NCI-H146 treated with DMSO at 0.1 percent for 48 hours (cell line): ENCODE measurements around the gene EHD4.
A peak's percentile ranks its signal among the peaks of the same experiment; 100 is the strongest.

Experiments used
- DNase-seq: peaks from one replicate; lab custom pipeline; 2025; ENCODE audit not compliant: unreplicated experiment; lab: John Stamatoyannopoulos, UW

Gene EHD4

DNA sequence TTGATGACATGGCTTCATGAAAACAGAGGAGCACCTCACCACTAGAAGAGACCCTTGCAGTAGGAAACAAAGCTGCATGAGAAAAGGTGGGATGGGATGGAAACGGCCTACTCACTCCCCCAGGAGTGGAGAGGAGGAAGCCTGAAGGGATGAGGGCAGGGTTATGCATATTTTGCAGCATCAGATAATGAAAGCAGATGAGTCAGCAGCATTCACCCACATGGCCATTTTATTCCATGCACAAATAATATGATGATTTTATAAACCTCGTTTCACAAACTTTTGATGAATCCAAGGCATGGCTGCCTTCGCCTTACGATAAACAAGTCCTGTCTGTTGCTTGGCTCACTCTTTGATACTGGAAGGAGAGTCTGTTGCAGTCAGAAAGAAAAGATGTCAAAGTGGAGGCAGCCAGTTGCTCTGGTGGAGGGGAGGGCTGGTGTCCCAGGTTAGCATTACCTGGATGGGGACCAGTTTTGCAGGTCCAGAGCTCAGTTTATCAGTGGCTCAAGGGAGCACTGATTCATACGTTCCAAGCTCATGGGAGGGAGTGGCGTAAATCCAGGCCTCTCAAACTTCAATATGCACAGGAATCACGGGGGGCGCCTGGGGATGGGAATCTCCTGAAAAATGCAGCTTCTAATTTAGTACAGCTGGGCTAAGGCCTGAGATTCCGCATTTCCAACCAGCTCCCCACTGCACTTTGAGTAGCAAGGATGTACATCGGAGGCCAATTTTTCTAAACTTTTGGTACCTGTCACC is 9.2 kb upstream of the EHD4 start:
- no peak for DNase-seq

DNA sequence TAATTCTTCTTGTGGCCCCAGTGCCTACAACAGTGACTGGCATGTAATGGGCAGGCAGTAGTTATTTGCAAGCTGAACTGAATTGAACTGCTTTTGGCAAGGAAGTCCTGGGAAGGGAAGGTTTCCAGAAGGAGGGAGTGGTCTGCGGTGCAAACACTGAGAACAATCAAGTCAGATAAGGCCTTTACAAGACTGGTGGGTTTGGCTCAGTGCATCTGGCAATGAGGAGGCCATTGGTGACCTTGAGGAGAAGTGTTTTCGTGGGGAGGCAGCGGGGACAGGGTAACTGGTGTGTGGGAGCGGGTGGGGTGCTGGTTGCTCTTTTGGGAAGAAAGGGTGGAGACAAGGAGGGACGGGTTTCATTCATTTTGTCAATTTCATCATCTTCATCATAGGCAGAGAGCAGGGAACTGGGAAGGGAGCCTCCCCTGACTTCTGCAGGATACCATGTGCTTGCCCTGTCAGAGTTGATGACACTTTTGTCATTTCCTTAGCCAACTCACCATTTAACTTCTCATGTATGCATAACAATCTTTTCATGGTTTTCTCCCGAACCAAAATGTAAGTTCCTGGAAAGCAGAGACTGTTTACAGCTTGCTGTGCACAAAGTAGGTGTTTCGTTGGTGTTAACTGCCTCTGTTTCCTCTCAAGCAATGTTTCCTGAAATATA is 8.4 kb upstream of the EHD4 start:
- no peak for DNase-seq

DNA sequence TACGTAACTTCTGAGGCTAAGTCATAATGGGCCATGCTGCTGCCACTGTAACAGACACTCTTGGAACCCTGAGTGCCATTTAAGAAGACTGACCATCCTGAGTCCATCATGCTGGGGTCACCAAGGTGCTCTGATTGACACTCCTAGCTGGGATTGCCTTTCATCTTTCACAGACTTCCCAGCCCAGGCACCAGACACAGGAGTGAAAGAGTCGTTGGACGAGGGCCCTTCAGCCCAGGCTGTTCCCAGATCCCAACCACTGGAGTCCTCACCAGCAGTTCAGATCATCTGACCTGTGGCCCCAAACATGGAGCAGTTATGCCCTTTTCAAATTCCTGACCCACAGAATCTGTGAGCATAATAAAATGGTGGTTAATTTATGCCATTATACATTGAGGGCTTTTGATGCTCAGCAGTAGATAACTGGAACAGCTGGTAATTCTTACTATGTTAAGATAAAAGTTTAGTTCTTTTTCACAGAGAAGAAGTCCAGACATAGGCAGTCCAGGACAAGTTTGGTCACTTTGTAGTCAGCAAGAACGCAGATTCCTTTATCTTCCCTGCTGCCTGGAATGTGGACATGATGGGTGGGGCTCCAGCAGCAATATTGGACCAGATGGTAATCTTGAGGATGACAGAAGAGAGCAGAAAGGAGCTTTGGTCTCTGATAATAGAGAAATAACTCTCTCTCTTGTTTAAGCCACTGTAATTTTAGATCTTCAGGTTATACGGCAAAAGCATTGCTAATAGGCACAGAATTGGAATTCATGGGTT is 7.3 kb upstream of the EHD4 start:
- no peak for DNase-seq

DNA sequence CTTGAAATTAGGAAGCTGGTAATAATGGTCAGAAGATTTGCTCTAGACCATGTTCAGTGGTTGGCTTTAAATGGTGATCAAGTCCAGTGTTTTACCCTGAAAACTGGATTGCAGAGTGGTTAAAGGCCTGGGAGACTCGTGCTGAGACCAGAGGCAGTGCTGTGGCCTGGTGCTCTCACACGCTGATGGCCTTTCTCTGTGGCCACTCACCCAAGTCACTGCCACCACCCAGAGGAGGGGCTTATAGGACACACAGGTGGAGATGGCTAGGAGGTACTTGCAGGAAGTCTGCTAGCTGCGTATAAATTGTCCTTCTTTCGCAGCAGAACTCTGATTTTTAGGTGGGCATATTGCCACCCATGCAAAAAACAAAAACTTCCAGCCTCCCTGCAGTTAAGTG is 6.2 kb upstream of the EHD4 start:
- DNase-seq: no peak

DNA sequence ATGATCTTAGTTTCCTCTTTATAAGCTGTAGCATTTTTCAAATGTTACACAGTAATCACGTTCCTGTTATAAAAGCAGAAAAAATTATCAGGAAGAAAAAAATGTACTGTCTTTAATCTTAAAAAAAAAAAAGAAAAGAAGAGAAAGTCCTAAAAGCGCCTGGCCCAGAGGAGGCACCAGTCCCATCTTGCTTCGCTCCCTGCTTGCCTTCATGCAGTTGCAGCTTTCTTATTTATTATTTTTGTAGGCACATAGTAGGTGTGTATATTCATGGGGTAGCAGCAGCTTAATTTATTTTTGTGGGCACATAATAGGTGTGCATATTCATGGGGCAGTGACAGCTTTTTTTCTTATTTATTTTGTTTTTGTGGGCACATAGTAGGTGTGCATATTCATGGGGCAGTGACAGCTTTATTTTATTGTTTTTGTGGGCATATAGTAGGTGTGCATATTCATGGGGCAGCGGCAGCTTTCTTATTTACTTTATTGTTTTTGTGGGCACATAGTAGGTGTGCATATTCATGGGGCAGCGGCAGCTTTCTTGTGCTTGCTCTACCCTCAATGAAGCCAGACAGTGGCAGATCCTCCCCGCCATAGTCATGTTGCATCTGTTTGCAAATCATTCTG is 5.5 kb upstream of the EHD4 start:
- DNase-seq: no peak

DNA sequence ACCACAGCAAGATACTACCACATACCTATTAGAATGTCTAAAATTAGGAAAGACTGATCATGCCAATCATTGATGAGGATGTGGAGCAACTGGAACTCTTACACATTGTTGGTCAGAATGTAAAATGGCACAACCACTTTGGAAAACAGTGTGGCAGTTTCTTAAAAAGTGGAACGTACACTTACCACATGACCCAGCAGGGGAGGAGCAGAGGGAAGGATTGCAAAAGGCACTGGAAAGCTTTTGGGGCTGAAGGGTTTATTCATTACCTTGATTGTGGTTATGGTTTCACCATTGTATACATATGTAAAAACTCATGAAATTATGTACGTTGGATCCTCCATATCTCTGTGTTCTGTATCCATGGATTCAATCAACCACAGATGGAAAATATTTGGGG is 3.3 kb upstream of the EHD4 start:
- DNase-seq: no peak

DNA sequence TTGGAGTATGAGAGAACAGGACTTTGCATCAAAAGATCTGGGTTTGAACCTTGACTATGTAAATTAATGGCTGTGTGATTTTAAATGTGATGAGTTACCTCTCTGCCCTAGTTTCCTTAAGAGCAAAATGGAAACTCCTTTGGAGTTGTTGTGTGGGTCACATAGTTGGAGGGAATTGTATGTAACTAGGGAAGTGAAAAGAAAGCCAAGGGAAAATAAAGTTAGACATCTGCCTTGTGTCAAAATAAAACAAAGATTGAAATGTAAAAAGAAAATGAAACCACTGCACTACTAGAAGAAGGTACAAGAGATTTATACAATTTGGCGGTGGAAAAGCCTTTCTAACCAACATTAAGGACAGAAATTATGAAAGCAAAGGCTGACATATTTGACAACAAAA is 1.7 kb upstream of the EHD4 start:
- no peak for DNase-seq

DNA sequence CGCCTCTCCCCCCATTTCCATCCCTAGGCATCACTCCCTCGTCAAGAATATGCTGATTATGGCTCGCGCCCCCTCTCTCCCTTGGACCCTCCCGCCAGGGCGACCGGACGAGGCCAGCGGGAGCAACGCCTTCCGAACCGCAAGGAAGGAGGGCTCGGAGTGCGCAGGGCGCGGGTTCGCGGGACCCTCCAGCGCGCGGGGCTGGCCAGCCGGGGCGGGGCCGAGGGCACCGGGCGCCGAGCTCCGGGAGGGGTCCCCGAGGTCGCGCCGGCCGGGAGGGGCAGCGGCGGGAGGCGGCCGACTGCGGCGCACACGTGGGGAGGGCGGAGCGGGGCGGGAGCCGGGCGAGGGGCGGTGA is 483 bp downstream of the EHD4 start:
- DNase-seq: no peak

DNA sequence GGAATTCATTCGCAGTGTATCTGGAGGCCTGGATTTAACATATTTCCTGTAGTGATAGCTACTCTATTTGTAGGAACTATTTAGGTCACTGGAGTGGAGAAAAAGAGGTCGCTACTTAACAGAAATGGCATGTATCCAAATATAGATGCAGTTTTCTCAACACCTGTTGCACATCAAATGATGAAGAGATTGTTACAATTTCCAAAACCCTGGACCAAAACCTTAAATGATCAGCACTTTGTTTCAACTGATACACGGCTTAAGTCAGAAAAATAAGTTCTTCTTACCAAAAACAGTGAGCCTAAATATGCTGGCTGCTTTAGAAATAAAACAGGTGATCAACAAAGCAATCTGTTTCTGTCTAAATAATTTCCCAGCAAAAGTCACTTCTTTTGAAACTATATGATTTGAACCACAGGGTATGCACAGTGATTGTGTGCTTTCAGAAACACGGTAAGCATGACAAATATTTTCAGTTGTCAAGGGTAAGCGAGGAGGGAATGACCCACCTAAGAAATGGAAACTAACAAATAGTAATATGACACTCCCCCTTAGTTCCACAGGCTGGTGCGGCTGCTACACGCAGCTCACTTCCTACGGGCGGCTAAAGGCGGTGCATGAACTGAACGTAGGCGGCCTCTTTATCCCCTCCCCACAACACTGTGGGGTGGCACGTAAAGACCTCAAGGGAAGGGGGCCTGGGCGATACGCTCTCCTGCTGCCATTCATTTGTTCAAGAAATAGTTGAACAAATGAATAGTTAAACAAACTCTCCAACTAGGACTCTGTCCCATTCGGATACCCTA is 1.1 kb downstream of the EHD4 start:
- peak; percentile 16 for DNase-seq

DNA sequence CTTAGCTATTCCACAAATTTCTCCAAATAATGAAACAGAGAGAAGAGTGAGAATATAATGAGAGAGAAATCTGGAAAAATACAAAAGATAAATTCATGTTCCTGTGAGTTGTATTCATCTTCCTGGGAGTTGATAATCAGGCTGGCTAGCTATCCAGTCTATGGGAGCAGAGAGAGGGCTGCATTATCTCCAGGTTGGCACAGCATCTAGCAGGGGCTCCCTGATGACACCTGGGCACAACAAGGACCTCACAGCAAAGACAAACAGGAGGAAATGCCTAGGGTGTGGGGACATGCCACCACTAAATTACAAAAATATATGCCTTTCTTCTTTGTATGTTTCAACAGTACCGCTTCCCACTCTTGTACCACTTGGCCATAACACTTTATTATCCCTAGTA is 1.9 kb downstream of the EHD4 start:
- no peak for DNase-seq

DNA sequence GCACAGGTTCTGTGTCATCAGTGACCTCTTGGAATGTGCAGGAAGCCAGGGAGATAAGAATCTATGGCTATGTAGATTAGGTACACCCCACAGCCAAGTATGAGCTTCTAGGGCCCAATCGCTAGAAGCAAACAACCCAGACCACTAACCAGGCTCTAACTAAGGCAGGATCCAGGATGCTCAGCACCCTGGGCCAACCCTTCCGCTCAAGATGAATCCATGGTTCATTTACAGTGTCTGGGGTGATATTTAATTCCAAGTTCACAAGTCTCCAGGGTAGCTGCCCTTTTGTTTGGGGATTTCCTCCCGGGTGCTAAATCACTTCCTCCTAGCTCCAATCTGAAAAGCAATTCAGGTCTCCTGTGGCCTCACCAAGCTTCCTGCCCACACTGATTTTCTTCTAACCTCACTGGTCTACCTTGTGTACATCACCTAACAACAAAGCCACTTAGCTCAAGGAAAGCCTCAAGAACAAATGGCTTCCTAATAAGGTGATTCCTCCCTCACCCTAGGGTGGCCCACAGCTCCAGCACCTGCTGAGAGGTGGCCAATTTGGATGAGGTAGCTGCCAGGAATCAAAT is 2.4 kb downstream of the EHD4 start:
- DNase-seq: no peak

DNA sequence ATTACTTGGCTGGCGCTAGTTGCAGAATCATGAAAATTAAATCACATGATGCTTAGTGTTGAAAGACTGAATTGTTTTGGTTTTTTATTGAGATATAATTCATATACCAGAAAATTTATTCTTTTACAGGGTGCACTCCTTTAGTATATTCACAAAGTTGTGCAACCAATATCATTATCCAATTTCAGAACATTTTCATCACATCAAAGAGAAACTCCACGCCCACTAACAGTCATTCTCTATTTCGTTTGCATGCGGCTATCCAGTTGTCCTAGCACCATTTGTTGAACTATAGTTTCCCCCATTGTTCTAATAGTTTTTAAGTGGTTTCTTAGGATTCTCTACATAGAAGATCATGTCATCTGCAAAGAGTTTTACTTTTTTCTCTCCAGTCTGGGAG is 3.7 kb downstream of the EHD4 start:
- no peak for DNase-seq

DNA sequence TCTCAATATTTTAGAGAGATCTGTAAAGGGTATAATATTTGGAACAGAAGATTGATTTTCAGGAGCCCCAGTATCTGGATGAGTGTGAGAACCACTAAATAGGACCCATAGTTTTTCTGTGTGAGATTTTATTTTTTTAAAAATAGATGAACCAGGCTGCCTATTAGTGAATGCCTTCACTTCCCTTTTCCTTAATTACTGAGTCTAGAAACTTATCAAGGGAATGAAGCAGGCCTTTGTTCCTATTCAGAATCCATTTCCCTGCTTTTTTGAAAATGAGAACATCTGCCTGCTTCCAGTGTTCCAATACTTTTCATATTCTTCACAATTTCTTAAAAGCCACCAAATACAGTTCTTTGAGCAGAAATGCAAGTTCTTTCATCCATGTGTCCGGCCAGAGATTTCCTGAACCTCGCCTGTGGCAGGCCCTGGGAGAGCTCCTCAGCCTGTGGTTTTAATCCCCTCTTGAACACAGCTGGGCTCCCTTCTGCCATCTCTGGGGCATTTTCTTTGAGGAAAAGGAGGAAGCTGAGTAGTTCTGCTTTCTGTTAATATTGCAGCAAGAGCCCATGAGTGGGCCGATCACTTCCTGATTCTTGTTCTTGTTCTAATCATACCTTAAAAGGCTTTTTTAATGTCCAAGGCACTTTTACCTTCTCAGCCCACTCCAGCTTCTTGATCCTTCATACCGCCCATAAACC is 4.7 kb downstream of the EHD4 start:
- no peak for DNase-seq

DNA sequence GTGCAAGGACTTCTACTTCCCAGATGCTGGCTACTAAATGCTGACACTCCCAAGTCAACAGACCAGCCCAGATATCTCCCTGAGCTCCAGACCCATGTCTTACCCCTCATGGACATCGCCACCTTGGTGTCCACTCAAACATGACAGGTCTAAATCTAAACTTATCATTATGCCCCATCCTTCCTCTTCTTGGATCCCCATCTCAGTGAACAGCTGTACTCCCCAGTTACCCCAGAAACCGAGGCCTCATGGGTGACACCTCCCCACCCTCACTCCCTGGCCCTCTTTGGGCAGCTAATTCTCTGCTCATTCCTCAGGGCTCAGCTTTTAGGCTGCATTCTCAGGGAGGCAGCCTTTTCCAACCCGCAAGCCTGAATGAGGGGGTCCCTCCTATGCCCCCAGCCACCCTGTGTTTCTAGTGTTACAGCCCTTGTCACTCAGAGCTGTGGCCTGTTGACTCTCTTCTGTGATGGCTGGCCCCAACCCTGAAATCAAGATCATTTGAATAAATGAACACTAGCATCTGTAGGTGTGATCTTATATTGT is 5.4 kb downstream of the EHD4 start:
- no peak for DNase-seq

DNA sequence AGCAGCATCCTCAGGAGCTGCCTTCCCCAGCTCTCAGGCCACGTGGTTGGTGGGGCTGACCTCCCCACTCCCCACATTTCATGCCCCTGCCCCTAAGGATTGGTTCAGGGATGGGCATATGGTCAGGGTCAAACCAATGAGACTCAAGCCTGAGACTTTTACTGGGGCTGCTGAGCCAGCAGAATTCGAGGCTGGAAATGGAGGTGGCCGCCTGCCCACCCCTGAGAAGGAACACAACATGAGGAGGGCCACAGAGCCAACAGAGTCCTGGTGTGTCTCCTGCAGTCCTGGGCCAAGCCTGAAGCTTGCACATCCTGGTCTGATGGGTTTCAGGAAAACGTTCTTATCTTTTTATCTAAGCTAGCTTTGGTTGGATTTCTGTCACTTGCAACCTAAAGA is 5.9 kb downstream of the EHD4 start:
- DNase-seq: no peak

DNA sequence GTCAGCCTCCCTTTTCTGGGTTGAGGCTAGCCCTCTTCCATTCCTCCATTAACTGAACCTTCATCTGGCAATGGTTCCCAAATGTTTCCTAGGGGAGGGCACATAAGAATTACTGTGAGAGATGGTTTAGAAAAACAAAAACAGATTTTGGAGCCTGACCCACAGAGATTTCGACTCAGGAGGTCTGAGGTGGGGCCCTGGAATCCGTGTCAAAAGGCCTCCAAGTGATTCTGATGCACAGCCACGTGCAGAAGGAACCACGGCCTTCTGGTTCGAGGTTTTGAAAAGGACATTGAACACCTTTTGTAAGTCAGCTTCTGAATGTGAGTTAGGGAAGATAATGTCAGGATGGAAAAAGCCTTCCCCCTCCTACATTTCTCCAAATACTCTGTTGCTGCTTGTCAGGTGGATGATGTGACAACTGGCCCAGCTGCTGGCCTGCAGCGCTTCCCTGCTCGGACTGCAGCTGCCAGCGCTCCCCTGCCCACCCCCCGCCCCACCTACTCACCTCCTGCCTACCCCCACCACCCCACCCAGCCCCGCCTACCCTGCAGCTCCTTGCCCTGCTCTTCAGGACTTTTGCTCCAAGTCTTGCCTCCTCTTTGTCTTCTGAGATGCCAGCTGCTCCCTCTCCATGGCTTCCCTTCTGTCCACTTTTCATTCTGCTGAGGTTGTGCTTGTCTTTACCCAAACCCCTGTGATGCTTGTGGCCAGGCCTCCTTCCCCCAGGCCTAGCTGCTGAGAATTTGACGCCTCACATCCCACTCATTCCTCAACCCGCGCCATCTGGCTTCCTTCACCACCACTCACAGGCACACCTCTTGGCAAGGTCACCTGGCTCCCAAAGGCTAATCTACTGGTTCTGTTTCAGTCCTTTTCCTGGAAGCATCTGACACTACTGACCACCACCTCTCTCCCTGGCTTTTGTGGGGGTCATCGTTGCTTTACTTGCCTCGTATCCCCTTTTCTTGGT is 6.6 kb downstream of the EHD4 start:
- no peak for DNase-seq

DNA sequence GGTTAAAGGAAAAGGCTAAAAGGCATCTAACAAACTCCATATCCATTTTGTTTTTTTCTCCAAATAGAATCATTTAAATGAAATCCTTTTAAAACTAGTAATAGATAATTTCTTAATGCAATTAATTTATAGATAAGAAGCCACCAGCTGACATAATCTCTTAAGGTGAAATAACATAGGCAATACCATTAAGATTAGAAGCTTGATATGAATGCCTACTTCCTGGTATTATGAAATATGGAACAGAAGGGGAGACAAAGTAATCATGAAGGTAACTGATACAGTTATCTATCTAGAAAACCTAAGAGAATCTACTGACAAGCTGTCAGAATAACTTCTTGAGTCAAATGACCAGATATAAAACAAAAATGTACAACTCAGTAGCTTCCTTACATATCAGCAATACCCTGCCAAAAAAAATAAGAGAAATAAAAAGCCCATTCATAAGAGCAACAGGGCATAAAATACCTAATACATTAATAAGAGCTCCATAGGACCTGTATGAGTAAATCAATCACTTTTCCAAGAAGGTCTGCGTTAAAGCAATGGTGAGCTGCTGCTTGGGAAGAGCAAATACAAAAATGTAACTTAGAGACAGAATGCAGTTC is 10.7 kb downstream of the EHD4 start:
- DNase-seq: no peak

DNA sequence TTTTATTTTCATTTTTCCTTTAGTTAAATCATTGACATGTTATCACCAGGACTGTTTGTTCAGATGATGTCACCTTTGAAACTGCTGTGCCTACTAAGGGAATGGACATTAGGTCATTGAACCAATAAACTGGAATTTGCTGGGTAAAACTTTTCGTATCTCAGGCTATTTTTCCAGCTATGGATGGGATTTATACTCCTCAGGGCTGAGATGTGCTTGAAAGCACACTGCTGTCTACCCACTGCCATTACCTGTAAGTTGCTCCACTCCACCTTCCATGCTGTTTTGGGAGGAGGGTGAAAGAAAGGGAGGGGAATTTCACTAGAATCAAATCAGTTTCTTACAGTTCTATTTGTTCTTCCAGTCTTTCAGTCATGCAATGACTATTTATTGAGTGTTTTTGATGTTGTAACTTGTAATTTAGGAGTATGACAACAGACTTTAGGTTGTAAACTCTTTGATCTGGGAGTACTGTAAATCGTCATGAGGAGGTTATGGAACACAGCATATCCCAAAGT is 11.3 kb downstream of the EHD4 start:
- DNase-seq: no peak
